ENCODE results near the gene CSPG4.
"Not testable (repeated sequence)": the region's sequence is repeated elsewhere in the genome, so short reads cannot be mapped to it uniquely, and the experiment has no call there.

CSPG4 gene

DNA sequence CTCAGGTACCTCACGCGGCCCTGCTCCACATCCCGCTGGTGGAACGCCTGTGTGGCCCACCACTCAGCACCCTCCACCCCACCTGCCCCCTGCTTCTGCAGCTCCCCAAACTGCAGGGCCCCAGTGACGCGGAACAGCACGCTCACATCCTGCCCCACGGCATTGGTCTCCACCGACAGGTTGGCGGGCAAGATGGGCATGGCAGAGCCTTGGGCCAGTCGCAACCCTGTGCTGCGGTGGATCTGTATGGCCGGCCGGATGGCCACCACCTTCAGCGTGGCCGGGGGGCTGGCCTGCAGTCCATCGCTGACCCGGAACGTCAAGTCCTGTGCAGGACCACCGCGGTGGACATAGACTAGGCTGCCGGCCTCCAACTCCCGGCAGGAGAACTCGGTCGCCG lies 23.8 kb downstream of the CSPG4 start:
- no peak for DNase-seq (ENCODE audit: low read depth, low spot score)

DNA sequence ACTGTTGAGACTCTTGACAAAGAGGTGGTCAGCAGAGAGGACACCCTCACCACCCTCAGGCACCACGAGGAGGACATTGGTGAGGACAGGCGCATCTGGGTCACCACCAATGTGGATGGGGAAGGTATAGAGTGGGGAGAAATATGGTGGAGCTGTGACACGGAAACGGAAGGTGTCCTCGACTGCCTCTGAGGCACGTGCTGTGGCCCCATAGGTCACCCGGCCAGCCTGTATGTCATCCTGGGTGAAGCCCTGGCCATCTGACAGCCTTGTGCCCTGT lies 24.4 kb downstream of the CSPG4 start:
- no peak for DNase-seq (ENCODE audit: low read depth, low spot score)

DNA sequence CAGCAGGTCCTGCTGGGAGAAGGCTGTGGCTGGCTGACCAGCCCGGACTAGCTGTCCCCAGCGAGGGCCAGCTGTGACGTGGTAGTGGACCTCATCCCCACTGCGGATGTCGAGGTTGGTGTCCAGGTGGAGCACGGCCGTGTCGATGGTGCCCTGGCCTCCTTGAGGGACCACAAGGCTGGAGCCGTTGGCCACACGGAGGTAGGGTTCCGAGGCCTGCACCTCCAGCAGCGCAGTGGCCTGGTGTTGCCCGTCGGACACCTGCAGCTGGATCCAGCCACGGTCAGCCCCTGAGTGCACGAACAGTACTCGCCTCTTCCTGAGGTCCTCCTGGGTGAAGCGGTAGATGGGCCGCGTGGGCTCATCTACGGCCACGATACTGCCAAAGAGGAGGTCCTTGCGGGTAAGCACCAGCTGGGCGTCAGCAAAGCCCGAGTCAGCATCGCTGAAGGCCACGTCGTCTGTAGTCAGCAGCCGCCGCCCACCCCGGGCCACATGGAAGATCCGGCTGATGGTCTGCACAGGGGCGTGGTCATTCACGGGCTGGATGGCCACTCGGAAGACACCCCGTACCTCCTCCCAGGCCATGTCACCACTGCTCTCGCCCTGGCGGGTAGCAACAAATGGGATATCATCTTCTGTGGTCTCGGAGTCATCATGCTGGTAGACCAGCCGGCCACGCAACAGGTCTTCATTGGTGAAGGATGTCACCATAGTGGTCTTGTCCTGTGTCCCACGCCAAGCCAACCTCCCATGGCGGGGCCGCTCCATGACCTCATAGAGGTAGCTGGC lies 25.0 kb downstream of the CSPG4 start:
- DNase-seq (ENCODE audit: low read depth, low spot score): no peak

DNA sequence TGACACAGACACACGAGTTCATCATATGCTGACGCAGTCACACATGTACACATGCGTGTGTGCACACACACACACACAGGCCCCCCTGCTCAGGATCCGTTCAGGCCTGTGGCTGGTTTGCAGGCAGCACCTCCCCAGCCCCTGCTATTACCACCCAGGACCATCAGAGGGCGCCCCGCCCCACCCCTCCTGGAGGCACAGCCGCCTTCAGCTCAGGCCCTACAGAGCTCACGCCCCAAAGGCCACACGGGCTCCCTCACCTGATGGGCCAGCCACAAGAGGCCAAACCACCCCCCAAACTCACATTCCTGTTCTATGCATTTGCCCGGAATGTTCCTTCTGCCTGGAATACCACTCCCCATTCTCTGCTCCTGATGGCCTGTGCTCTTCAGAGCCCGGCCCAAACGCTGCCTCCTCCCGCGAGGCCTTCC lies 26.4 kb downstream of the CSPG4 start:
- DNase-seq (ENCODE audit: low read depth, low spot score): not testable (repeated sequence)

DNA sequence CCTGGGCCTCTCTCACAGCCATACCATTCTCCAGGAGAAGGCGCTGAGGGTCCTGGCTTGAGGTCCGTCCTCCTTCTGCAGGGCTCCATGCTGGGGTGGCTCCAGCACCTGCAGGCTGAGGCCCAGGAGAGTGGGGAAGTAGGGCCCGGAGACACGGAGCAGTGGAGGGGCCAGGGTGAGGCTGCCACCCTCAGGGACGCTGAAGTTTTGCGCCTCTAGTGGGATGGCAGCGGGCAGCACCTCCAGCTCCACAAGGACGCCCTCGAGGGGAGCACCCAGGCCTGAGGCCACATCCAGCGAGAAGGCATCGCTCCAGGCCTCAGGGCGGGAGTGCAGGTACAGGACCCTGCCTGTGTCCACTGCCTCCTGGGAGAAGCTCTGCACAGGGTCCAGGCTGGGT lies 27.5 kb downstream of the CSPG4 start:
- DNase-seq (ENCODE audit: low read depth, low spot score): no peak

DNA sequence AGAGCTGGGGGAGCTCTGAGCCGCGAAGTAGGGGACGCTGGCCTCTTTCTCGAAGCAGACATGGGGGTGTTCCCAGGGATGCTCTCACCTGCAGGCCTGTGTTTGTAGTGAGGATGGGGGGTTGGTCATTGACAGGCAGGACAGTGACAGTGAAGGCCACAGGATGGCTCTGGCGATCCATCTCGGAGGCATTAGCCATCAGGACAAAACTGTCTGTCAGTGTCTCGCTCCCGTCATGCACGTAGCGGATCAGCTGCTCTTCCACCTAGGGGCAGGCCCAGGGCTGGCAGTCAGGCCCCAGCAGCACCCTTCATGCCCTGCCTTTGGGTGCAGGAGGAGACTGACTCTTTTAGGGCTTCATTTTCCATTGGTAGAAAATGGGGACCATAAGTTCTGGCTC lies 28.0 kb downstream of the CSPG4 start:
- DNase-seq (ENCODE audit: low read depth, low spot score): no peak

DNA sequence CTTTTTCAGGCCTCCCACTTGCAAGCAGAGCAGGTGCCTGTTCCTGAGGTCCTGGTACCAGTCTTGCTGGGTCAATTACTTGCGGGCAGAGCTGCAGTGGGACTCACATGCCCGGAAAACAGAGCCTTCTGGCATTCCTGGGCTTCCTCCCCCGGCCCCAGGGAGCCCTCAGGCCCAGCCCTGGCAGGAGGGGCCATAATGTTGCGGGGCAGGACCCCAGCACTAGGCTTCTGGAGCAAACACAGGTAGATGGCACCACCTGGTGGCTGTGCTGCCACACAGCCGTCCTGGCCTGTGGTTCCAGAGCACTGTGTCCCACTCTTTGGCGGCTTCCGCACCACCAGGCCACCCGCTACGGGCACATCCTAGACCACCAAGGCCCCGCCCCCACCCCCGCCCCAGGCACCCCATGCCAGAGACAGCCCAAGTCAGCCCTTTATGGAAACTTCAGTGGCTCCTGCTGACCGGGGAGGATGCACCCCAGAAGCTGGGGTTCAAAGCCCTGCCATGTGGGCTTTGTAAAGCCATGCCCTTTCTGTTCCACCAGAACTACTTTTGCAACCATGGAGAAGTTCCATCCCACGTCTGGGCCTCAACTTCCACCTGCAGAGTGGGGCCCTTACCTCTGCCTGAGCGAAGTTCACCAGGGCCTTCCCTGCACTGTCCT lies 28.9 kb downstream of the CSPG4 start:
- not testable (repeated sequence) for DNase-seq (ENCODE audit: low read depth, low spot score)

DNA sequence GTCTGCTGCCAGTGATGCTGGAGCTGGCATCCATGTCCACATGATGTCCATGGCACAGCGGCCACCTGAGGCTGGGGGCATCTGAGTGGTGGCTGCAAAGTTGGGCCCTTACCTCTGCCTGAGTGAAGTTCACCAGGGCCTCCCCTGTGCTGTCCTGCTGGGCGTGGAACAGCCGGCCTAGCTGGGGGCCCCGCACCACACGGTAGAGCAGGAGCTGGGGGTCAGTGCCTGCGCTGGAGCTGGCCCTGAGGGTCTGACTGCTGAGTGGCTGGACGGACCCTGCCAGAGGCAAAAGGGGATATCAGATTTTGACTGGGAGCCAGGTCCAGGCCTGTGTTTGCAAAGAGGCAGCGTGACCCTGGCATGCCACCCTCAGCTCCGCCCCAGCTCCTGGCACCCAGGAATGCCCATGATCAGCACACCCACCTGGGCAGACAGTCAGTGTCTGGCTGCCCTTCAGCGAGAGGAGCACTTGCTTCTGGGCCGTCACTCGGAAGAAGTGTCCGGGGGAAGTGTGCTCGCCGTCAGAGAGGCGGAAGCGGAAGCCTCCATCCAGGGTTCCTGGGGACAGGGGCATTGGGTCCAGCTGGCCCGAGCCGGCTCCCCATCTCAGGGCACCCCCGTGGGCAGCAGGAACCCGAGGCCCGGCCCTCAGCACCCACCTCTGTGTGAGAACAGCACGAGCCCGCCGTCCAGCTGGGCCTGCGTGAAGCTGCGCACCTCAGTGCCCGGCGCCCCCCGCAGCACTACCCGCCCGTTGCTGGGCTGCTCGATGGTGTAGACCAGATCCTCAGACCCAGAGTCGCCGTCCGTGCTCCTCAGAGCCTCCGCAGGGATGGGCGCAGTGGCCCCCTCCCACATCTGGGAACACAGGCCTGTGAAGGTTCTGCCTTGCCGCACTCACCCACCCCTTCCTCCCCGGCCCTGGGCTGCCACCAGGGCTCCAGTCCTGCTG lies 30.2 kb downstream of the CSPG4 start:
- no peak for DNase-seq (ENCODE audit: low read depth, low spot score)

DNA sequence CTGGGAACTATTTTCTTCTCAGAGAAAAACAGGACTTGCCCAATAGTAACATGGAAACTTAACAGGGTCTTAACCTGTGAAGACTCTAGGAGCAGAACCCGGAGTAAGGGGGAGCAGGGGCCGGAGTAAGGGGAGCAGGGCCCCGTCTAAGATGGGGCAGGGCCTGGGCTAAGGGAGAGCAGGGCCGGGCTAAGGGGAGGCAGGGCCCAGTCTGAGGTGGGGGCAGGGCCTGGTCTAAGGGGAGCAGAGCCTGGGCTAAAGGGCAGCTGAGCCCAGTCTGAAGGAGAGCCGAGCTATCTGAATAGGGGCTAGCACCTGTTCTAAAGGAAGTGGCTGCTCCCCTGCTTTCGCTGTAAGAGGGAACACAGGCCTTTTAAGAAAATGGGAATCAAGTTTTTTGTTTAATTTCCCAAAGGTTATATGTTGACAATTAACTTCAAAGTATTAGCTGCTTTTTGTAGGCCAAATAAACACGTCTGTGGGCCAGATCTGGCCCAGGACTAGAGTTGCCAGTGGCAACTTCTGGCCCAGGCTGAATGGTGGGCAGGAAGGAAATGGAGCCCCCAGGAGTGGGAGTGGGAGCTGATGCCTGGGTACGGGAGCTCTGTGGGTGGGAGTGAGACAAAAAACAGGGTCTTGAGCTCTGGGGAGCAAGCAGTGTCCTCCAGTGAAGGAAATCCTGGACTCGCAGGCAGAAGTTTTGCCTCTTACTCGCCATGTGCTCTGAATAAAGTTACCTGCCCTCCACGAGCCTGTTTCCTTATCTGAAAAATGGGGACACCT lies 32.5 kb downstream of the CSPG4 start:
- no peak for DNase-seq (ENCODE audit: low read depth, low spot score)

DNA sequence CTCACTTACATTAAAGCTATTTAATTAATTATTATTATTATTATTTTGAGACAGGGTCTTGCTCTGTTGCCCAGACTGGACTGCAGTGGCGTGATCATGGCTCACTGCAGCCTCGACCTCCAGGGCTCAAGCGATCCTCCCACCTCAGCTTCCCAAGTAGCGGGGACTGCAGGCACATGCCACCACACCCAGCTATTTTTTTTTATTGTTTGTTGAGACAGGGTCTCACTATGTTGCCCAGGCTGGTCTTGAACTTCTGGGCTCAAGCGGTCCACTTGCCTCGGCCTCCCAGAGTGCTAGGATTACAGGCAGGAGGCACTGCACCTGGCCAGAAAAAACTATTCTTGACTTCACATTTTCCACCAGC lies 34.3 kb downstream of the CSPG4 start:
- DNase-seq (ENCODE audit: low read depth, low spot score): not testable (repeated sequence)

DNA sequence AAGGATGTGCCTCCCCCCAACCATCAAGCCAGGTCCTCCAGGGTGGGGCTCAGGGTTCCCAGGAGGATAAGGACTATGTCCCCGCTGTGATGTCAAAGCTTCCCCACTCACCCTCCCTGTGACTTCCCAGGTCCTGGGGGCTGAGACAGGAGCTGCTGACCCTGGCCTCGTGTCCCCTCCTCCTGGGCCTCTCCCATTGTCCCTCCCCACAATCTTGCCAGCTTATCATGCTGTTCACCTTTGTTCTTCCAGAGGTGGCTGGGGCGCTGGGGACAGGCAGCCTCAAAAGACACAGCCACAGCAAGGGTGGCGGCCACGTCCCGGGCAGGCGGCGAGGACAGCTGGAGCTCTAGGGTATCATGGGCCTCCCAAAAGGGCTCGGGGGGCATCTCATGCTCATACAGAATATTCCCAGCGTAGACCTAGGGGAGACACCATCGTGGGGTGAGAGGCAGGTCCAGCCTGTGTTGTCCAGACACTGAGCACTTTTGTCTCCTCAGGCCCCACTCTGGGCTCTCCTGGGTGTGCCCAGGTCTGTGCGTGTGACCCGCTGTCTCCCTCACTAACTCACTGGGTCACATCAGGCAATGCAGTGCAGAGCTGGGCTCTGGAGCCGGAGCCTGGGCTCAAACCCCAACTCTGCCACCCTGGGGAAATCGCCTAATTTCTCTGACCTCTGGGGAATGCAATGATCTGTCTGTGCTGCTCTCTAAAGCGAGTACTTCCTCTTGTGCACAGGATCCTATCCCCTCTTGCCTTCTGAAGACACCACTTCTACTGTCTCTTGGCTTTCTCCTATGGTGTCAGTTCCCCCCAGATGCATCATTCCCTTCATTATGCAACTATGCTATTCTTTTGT lies 35.0 kb downstream of the CSPG4 start:
- DNase-seq (ENCODE audit: low read depth, low spot score): no peak

DNA sequence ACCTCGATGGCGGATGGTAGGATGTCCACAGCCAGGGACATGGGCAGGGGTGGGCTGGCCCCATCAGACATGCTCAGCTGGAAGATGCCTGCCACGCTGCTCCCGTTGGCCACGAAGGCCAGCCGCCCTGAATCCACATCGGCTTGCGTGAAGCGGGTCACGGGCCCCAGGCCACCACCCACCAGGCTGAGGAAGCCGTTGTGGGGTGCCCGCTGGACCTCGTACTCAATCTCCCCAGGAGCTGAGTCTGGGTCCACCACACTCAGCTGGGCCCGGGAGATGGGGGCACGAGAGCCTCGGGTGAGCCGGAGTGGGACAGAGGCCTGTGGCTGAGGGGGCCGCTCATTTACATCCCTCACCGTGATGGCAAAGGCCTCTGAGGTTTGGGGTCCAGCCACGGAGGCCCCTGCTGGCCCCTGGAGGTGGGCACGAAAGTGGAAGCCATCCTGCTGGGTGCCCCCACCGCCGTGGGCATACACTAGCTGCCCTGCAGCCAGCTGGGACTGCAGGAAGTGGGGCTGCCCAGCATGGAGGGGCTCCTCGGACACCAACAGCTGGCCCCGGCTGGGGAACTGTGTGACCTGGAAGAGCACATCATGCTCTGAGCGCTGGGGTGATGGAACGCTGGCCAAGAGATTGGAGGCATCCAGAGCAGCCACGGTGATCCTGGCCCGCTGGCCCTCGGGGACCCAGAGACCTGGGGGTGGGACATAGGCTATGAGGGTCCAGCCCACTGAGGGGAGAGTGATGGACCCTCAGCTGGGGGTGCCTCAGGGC lies 35.8 kb downstream of the CSPG4 start:
- DNase-seq (ENCODE audit: low read depth, low spot score): no peak

DNA sequence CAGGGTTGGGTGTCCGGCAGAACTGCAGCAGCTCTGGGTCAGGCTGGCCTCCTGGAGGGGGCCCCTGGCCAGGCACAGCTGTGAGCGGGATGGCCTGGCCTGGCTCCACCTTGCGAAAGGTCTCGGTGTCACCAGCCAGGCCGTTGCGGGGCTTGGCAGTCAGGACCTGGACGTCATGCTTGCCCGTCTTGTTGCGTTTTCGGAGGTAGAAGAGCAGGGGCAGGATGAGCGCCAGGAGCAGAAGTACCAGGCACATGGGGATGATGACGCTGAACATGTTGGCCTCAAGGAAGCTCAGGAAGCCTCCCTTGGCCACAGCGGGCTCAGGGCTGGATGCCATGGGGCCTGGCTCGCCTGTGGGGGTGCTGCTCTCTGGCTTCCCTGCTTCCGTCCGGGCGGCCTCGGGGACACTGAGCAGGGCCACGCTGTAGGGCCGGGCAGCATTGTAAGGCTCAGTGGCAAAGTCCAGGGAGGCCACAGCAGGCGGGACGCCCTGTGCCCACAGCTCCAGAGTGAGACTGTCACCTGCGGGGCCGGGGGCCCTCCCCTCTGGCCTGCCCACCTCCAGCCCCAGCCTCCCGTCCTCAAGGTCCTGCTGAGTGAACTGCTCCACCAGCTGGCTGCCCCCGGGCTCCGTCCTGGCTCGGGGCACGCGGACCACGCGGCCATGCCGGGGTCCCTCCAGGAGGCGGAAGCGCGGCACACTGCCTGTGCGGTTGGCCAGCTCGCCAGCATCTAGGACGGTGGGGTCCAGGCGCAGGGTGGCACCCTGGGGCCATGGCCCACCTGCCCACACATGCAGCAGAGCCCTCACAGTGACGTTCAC lies 36.9 kb downstream of the CSPG4 start:
- DNase-seq (ENCODE audit: low read depth, low spot score): no peak

DNA sequence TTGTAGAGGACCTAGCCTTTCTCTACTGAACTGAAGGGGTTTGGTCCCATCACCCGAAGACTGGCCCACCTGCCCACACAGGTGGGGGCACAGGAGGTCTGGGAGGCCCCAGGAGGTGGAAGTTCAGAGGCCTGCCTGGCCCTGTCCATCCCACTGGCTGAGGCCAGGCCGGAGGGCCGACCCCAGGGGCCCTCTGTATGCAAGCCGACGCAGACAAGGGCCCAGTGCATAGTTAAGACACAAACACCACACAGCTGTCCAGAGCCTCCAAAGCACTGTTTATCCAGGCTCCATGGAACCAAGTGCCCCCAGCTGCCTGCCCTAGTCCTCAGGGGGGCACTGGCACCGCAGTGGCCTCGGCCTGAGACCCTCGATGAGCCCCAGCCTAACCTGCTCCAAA lies 38.3 kb downstream of the CSPG4 start:
- DNase-seq (ENCODE audit: low read depth, low spot score): no peak

DNA sequence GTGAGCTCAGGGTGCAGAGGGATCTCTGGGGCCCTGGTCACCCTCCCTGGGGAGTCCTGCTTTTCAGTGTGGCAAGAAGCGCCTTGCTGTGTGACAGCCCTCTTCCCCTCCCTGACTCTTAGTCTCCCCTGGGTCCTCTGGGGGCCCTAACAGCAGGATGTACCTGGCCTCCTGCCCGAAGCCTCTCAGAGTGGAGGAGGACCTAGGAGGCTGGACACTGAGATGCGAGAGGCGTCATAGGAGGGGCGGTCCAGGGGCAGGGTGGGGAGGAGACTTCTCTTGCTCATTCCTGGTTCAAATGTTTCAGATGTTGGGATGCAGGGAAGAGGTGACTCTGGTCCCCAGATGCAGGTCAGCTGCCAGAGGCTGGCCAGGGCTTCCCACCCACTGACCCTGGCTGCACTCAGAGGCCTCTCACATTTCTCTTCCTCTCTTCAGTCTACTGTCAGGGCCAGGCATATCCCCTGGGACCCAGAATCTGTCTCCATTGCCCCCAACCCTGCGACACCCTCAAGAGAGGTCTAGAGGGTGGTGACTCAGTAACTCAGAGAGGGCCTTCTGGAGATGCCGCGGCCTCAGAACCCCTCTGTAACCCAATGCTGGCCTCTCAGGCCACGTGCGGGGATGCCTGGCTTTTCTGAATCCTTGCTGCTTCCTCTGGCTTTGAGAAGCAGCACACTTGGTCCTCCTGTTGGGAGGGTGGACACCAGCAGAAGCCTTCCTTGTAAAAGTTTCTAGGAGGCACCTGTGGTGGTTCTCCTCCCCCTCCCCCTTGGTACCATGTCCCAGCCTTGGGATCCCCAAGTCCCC lies 39.0 kb downstream of the CSPG4 start:
- DNase-seq (ENCODE audit: low read depth, low spot score): no peak

DNA sequence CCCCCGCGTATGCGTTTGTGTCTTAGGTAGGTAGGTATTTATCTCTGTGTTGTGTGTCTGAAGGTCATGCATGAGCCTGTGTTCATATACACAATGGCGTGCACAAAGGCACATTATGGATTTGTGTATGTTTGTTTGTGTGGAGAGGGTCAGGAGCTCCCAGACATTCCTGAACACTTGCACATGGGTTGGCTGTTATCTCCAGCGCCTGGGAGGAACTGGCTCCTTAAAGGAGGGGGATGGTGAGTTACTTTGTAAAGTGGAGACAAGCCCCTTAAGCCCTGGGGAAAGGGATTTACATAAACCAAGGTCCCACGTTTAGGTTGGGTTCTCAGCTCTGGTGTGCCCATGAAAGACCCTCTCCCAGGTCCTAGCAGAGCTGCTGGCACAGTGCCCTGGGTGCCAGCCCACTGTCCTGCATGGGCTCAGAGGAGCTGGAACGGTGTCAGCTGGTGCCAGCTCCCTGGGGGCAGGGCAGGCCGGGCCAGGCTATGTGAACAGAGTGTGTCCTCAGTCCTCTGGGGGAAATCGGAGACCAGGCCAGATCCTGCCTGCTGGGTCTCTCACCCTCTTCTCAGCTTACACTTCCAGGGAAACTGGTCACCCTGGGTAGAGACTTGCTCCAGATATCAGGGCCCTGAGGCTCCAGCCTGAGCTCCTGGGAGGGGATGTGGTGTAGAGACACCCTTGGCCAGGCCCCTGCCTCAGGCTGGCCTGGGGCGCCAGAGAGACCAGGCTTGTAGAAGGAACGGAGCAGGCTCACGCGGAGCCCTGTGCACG lies 39.8 kb downstream of the CSPG4 start:
- no peak for DNase-seq (ENCODE audit: low read depth, low spot score)
